ENCODE measurements around the gene RCSD1.

RCSD1 gene

DNA sequence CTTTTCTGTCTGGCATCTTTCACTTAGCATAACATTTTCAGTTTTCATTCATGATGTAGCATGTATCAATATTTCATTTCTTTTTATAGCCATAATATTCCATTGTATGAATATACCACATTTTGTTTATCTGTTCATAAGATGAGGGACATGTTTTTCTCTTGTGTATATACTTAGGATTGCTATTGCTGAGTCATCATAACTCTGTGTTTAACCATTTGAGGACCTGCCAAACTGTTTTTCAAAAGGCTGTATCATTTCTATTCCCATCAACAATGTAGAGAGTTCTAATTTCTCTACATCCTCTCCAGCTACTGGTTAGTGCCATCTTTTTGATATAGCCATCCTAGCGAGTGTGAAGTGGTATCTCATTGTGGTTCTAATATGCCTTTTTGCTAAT, 118.0 kb downstream of the RCSD1 start:
- no peak for DNase-seq (ENCODE audit: low read depth)

DNA sequence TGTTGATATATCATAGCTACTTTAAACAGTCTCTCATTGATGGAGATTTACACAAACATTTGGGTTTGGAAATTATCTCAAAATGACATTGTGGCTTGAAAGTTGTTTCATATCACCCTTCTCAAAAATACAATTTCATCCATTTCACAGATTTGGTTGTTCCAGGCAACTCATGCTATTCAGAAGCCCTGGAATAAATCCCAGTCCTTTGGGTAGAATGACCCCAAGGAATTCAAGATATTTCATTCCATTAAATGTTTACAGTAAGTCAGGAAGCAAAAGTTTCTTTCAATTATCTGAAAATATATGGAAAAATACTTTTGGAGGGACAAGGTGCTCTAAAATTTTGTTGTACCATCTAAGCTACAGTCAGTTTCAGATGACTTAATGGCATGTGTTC, 118.9 kb downstream of the RCSD1 start:
- no peak for DNase-seq (ENCODE audit: low read depth)

DNA sequence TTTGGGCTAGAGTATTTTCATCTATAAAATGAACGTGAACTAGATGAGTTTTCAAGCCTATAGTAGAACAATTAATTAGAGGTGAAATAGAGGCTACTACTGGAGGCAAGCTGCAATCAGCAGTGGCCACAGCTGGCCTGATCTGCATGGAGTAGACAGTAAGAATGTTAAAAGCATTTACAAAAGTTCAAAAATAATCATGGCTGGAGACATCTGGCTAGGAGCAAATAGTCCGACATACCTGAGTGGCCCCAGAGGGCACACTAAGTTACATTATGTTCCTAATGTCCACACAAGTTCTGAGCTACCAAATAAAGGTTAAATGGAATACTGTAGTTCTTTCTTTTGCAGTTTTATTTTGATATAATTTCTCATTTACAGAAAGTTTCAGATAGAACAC, 119.7 kb downstream of the RCSD1 start:
- DNase-seq (ENCODE audit: low read depth) = no peak

DNA sequence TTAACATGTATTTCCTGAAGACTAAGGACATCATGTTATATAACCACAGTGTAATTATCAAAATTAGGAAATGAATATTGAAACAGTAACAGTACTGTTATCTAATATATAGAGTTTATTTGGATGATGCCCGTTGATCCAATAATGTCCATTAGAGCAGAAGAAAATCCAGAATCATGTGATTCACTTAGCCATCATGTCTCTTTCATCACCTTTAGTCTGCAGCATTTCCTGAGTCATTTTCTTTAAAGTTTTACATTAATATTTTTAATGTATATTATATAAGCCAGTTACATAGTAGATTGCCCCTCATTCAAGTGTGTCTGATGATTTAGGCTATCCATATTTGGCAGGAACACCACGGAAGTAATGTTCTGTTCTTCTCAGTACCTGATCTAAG, 120.6 kb downstream of the RCSD1 start:
- DNase-seq (ENCODE audit: low read depth) = no peak

DNA sequence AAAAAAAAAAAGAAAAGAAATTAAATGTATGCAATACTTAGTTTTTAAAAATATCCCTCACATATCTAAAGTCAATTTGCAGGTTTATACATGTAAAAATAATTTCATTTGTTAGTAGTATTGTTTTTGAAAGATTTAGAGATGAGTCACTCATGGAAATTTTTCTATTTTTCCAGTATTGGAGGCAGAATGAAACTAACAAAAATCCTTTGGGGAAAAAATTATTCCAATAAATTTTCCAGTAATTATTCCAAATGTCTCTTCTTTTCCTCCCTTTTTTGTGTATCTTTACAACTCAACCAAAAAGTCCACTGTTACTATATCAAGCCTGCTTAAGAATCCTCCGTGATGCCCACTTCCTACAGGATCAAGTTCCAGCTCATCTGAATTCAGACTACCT, 121.6 kb downstream of the RCSD1 start:
- DNase-seq (ENCODE audit: low read depth) = no peak

DNA sequence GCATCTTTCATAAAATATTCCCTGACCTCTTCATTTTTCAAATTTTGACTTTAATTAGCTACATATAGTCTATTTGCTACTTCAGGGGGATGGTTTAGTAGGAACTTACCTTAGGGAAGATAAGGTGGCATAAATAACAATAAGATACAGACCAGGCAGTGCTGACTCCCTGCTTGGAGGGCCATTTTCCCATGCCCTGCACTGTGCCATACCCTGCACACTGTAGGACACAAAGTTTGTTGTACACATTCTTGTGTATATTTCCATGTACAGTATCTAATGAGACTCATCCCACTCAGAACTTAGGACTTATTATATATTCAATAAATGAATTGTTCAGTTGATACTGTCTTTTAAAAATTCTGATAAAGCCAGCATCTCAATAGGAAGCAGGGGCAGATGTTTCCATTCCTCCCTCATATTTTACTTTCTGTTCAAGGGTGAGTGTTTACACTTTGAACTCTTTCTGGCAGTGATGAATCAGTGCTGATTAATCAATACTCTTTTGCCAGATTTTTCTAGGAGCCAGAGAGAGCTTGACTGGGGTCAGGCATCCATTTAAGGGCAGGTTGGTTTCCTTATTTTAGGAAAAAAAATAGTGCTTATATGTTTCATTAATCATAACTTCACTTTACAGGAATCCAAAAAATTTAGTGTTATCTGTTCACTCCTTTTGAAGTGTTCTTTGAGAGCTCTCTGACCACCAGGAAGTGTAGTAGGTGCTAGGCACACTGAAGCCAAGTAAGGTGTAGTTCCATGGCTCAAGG, 122.4 kb downstream of the RCSD1 start:
- DNase-seq (ENCODE audit: low read depth) = no peak

DNA sequence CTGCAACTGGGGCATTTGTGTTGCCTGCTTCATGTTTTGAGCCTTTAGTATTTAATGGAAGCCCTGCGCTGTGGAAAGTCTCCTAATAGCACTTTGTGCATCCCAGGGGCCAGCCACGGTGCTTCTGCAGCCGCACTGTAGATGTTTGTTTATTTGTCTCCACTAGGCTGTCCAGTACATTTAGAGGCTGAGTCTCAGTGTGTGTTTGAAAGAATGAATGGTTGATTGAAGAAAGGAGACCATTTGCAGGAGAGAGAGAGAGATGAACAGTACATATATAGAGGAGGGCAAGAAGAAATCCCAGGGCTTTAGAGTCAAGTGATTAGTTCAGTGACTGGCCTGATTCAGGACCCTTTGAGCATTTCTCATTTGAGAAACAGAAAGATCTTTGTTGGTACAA, 125.6 kb downstream of the RCSD1 start:
- DNase-seq (ENCODE audit: low read depth) = no peak

Data from fibroblast of the conjunctiva (primary cell).